T-cell (primary cell): ENCODE data around the gene PRDM10. TPM values are rescaled to one million over a fixed set of nuclear protein-coding genes. Genes with fewer than 3 reads are reported as not detected.
A peak's percentile ranks its signal among the peaks of the same experiment; 100 is the strongest.

ENCODE experiments used
- ATAC-seq, 4 experiments: fragments of 200-7000 bp in 3 of 4; fragments of 150-1000 bp in 1 of 4; cut with Tn5 transposase; replicated peaks in 1 of 4; 1 replicate in 3 of 4; 2 replicates in 1 of 4; pipeline ENCODE4 v1.10.0; 2021; ENCODE audit warnings: moderate library complexity in 3 of 4, mild to moderate bottlenecking in 2 of 4, moderate number of reproducible peaks in 1 of 4
- CTCF ChIA-PET, 2 donors: fragments of 300-600 bp; sonication (Branson Sonifier 250); formaldehyde crosslinking; loops; one replicate each; lab custom pipeline; 2022; ENCODE audit warnings: antibody characterized with exemption in 2 of 2; lab: Charles Lee
- POLR2A ChIA-PET, 2 donors: fragments of 300-600 bp; sonication (Branson Sonifier 250); formaldehyde crosslinking; loops; one replicate each; lab custom pipeline; 2022; ENCODE audit warnings: antibody characterized with exemption in 2 of 2; lab: Charles Lee
- DNase-seq, 35 experiments: peaks; one replicate each; pipeline versions ENCODE4 v3.0.0 to v3.0.0-alpha.2; 2013 to 2023
- H3K27ac ChIP-seq: one replicate; pipeline ENCODE4 v1.5.1; 2013; ENCODE audit warnings: low read length
- H3K27me3 ChIP-seq, 2 experiments: replicated peaks in 1 of 2; 1 replicate in 1 of 2; 2 replicates in 1 of 2; pipeline versions ENCODE4 v1.6.1 to v1.7.0; 2013; ENCODE audit warnings: low read length in 1 of 2, mixed read lengths in 1 of 2; ENCODE audit not compliant: control insufficient read depth in 2 of 2, insufficient read depth in 2 of 2; ENCODE audit errors: extremely low read depth in 1 of 2
- H3K36me3 ChIP-seq, 2 donors: 1 replicate in 1 of 2; 2 replicates in 1 of 2; pipeline versions ENCODE4 v1.6.1 to v1.7.0; 2013; ENCODE audit warnings: low read length in 1 of 2; ENCODE audit not compliant: control insufficient read depth in 2 of 2, insufficient read depth in 1 of 2; ENCODE audit errors: extremely low read depth in 1 of 2
- H3K4me1 ChIP-seq, 2 experiments: 1 replicate in 1 of 2; 2 replicates in 1 of 2; pipeline versions ENCODE4 v1.6.1 to v1.7.0; 2013; ENCODE audit warnings: low read length in 2 of 2, mixed read lengths in 1 of 2; ENCODE audit not compliant: insufficient read depth in 2 of 2, control insufficient read depth in 1 of 2; ENCODE audit errors: extremely low read depth in 1 of 2
- H3K4me3 ChIP-seq, 2 donors: 1 replicate in 1 of 2; 2 replicates in 1 of 2; pipeline versions ENCODE4 v1.5.1 to v1.7.0; 2013; ENCODE audit warnings: mild to moderate bottlenecking in 2 of 2, low read length in 1 of 2, moderate library complexity in 1 of 2; ENCODE audit not compliant: control insufficient read depth in 1 of 2; ENCODE audit errors: extremely low read depth in 1 of 2
- H3K9me3 ChIP-seq: 2 replicates; pipeline ENCODE4 v1.7.0; 2013
- H3K27ac Mint-ChIP-seq, 2 donors: one replicate each; pipeline ENCODE4 v1.8.0; 2020 to 2021; ENCODE audit warnings: mild to moderate bottlenecking in 2 of 2, mixed read lengths in 2 of 2
- H3K27me3 Mint-ChIP-seq, 2 donors: one replicate each; pipeline ENCODE4 v1.8.0; 2021 to 2022; ENCODE audit warnings: mixed read lengths in 2 of 2
- H3K36me3 Mint-ChIP-seq: one replicate; pipeline ENCODE4 v1.8.0; 2021; ENCODE audit warnings: mixed read lengths
- H3K4me1 Mint-ChIP-seq, 3 donors: one replicate each; pipeline ENCODE4 v1.8.0; 2020 to 2022; ENCODE audit warnings: mixed read lengths in 3 of 3, mild to moderate bottlenecking in 1 of 3
- H3K4me3 Mint-ChIP-seq, 3 donors: one replicate each; pipeline ENCODE4 v1.8.0; 2020 to 2022; ENCODE audit warnings: mild to moderate bottlenecking in 3 of 3, mixed read lengths in 3 of 3, moderate library complexity in 3 of 3
- H3K9me3 Mint-ChIP-seq, 3 donors: one replicate each; pipeline ENCODE4 v1.8.0; 2020 to 2022; ENCODE audit warnings: mixed read lengths in 3 of 3
- WGBS: methylation state at CpG from one replicate; pipeline ENCODE4 v1.1.5; 2013; ENCODE audit warnings: missing lambda C conversion rate; ENCODE audit not compliant: insufficient coverage; 5-methylcytosine and 5-hydroxymethylcytosine counted together
- total RNA-seq, 35 experiments: library from RNA in 6 of 35; stranded (reverse) in 6 of 35; fragments of 120-200 nt in 1 of 35; gene quantifications; one replicate each; pipeline versions ENCODE4 v1.2.1 to v1.2.4 and lab custom pipeline; 2013 to 2026

PRDM10 gene
- total RNA-seq, 5 donors from 2014 or later (not counting 1 experiment from before 2014, with no cell fraction given) = 10.0 to 15.6 (median 14.2) TPM

DNA sequence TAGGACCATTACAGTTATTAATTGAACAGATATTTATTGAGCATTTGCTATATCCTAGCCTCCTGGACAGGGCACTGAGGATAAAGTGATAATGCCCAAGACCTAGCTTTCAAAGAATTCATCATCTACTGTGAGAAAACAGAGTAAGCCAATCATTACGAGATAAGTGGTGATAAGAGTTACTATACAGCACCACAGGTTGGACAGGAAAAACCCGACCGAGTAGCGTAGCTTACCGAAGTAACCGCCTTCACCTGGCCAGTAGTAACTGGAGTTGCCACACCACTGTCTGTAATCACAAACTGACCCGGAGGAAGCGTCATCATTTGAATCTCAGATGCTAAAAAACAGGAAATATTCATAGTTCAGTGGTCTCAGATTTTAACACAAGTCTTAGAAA is 97.2 kb downstream of the PRDM10 start:
- 95% methylated on average over 7 of the region's 8 CpGs for WGBS
- Mint-ChIP-seq H3K27me3 (no peaks in the 10 kb centered on the region), H3K36me3 (peaks cover 48% of the 10 kb centered on the region), H3K9me3 (no peaks in the 10 kb centered on the region), H3K4me3 (no peak overlapping the region), H3K4me1 (no peaks in the 10 kb centered on the region), H3K27ac (no peak overlapping the region)
- peaks cover 11 to 31% of the 10 kb centered on the region in 2 donors for H3K36me3 ChIP-seq
- H3K4me3 ChIP-seq = no peak overlapping the region
- no peaks in the 10 kb centered on the region for H3K9me3 ChIP-seq
- DNase-seq (no peak), ATAC-seq (no peak)
- ChIA-PET CTCF (interaction anchor here in 1 of 2 donors (0.7 kb wide), 1 partner anchor 198 kb away, joined by 6 read pairs; no protein-coding TSS in a partner anchor), POLR2A (no interaction called here)
- H3K4me1 ChIP-seq = no peaks in the 10 kb centered on the region
- no peaks in the 10 kb centered on the region for H3K27me3 ChIP-seq
- no peak overlapping the region for H3K27ac ChIP-seq

DNA sequence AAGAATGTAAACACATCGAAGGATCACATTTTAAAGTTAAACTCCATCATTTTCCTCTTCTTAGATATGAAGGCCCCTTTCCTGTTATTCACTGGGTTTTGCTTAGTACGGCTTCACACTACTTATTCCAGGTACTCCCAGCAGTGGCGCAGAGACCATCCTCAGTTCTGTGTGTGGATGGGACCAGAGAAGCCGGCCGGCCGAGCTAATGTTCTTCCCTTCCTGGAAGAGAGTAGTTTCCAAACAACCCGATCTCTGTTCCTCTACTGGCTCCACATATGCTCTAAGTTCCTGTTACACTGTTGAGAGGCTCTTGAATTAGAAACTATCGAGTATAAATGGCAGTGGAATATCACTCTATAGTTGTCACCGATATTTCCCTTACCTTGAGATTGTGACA is 106.6 kb downstream of the PRDM10 start:
- H3K27me3 ChIP-seq = no peaks in the 10 kb centered on the region
- Mint-ChIP-seq H3K9me3 (no peaks in the 10 kb centered on the region), H3K36me3 (peaks cover 27% of the 10 kb centered on the region), H3K4me3 (peak overlapping the region; percentile 92 to 93 (median 93)), H3K4me1 (peaks cover 32 to 48% (median 42%) of the 10 kb centered on the region in 3 donors), H3K27ac (peak overlapping the region; percentile 81 to 87), H3K27me3 (no peaks in the 10 kb centered on the region)
- H3K4me1 ChIP-seq = peaks cover 11 to 19% of the 10 kb centered on the region in 2 experiments
- WGBS = 40% methylated on average over 1 of the region's 9 CpGs
- CTCF ChIA-PET = interaction anchor here in 1 of 2 donors (0.5 to 2.2 kb wide), 2 partner anchors 40 to 236 kb away, joined by 3 to 9 read pairs; no protein-coding TSS in a partner anchor
- peak overlapping the region; percentile 51 for H3K27ac ChIP-seq
- H3K9me3 ChIP-seq = no peaks in the 10 kb centered on the region
- POLR2A ChIA-PET = no interaction called here
- H3K4me3 ChIP-seq = peak overlapping the region; percentile 71 to 89
- DNase-seq (no peak), ATAC-seq (no peak)
- peaks cover 0 to 18% of the 10 kb centered on the region in 2 donors for H3K36me3 ChIP-seq

DNA sequence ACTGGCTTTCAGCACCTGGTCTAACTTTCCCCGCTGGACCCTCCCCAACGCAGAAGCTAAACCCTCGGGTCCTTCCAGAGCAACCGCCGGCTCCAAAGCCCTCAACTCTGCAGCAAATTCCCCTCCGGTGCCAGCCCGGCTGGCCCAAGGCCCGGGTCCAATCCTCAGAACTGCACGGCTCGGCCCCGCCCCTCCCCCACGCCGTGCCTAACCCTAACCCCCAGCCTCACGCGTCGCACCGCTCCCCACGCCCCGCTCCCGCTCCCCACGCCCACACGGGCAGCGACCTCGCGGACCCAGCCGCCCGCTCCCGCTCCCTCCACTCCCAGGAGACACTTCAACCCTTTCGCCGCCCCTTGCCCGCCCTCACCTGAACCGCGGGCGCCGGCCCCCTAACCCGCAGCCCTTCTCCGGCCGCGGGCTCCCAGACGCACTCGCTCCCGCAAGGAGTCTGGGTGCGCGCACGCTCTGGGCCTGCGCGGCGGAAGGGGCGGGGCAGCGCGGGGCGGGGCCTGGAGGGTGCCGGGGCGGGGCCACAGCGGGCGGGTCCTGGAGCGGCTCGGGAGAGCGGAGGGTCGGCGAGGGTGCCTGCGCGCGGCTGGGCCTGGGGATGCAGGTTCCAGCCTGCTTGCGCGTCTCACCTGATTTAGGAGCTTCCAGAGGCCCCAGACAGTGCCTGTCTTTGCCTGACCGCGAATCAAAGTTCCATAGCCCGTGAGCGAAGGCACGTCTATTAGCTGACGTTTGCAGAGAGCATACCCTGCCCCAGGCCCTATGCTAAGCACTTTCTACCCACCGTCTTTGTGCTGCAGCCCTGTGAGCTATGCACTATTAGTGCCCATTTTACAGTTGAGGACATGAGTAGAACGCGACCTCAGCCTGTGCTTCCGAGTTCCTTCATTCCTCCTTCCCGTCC is 107.3 kb downstream of the PRDM10 start, which contains the start of gene NFRKB:
Gene NFRKB, minus strand, starts transcription at position 453 of the 916 bp plus-strand sequence. CDS start 2,729 bp downstream, outside the sequence.
- 2% methylated on average over 76 of the region's 77 CpGs for WGBS
- no peaks in the 10 kb centered on the region for H3K9me3 Mint-ChIP-seq
- Histone ChIP-seq H3K27me3 (no peaks in the 10 kb centered on the region), H3K27ac (peak within 1 kb of the TSS; percentile 62), H3K9me3 (no peaks in the 10 kb centered on the region), H3K4me1 (peaks cover 11 to 19% of the 10 kb centered on the region in 2 experiments), H3K36me3 (peaks cover 0 to 22% of the 10 kb centered on the region in 2 donors), H3K4me3 (peak within 1 kb of the TSS; percentile 85 to 89)
- peak; percentile 67 to 91 (median 82) for DNase-seq
- H3K4me3 Mint-ChIP-seq = peak within 1 kb of the TSS; percentile 92 to 93 (median 93)
- POLR2A ChIA-PET = no interaction called here
- peak; percentile 96 to 98 (median 96) for ATAC-seq
- H3K27ac Mint-ChIP-seq = peak within 1 kb of the TSS; percentile 87 to 89
- H3K36me3 Mint-ChIP-seq = peaks cover 27% of the 10 kb centered on the region
- no peaks in the 10 kb centered on the region for H3K27me3 Mint-ChIP-seq
- peaks cover 32 to 50% (median 42%) of the 10 kb centered on the region in 3 donors for H3K4me1 Mint-ChIP-seq
- CTCF ChIA-PET = interaction anchor here in 1 of 2 donors (0.5 to 2.2 kb wide), 3 partner anchors 14 to 237 kb away, joined by 3 to 9 read pairs (median 3); no protein-coding TSS in a partner anchor

DNA sequence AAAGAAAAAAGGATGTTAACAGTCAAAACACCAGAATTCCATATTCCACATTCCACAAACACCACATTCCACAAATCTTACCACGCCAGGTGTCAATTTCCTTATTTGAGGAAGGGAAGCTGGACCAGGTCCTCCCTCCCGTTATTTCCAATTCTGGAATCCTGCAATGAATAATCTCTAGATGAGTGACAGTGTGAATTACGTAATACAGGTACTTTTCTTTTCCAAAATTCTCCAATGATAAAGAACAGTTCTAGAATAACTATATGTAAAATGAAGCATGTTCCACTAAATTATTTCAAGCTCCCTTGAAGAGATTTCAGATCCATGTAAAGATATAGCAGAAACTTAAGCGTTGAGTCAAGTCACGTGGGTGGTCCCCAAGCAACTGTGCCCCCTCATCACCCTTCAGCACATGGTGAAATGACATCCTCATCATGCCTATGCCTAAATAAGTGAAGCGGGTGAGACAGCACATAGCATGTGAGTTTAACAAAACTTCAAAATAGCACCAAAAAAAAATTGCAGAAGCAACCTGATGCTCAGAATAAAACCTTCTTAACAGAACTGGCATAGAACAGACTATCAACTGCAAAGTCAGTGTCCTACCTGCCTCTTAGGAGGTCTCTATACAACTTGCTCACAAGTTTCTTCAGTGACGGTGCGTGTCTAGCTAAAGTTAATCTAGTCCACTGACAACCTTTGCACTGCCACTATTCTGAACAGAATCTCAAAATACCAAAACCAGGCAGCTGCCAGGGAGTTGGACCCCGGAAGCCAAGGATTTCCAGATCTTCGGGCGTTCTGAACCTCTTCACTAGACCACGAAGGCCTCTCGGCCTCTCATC is 108.1 kb downstream of the PRDM10 start:
- Histone ChIP-seq H3K27me3 (no peaks in the 10 kb centered on the region), H3K4me1 (peaks cover 14 to 25% of the 10 kb centered on the region in 2 experiments), H3K9me3 (no peaks in the 10 kb centered on the region), H3K27ac (peak overlapping the region; percentile 62), H3K36me3 (peaks cover 0 to 27% of the 10 kb centered on the region in 2 donors), H3K4me3 (peak overlapping the region; percentile 85 to 89)
- H3K4me3 Mint-ChIP-seq = peak overlapping the region; percentile 92 to 93 (median 93)
- peak; percentile 1 to 18 (median 10) for ATAC-seq
- ChIA-PET POLR2A (interaction anchor here (0.5 to 0.9 kb wide), 3 partner anchors 135 to 238 kb away, joined by 3 to 6 read pairs (median 3); no protein-coding TSS in a partner anchor), CTCF (interaction anchor here in 1 of 2 donors (1.2 to 2.2 kb wide), 2 partner anchors 13 to 238 kb away, joined by 3 to 9 read pairs; no protein-coding TSS in a partner anchor)
- H3K27ac Mint-ChIP-seq = peak overlapping the region; percentile 87 to 89
- peak in 3 of 35 experiments; percentile 2 to 29 (median 4) for DNase-seq
- H3K27me3 Mint-ChIP-seq = no peaks in the 10 kb centered on the region
- WGBS = 8% methylated on average over 8 of the region's 13 CpGs
- H3K4me1 Mint-ChIP-seq = peaks cover 41 to 59% (median 49%) of the 10 kb centered on the region in 3 donors
- H3K9me3 Mint-ChIP-seq = no peaks in the 10 kb centered on the region
- H3K36me3 Mint-ChIP-seq = peaks cover 30% of the 10 kb centered on the region

DNA sequence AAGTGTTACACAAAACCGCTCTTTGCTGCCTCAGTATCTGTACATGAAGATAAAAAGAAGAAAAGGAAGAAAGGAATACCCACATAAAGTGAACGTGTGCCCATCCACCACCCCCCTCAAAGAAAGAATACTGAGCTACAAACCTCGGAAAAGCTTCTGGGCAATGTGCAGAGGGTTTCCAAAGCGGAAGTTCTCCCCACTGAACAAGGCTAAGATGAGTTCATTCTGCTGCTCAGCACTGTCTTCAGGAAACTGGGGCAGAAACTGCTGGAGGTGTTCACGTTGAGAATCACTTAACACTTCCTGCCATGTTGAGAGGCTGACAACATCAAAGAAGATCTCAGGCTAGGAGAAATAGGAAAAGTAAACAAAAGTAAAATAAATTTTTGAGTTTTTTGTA is 114.2 kb downstream of the PRDM10 start:
- peak overlapping the region; percentile 41 for H3K27ac ChIP-seq
- peak overlapping the region in 1 of 3 donors; percentile 36 for H3K4me3 Mint-ChIP-seq
- POLR2A ChIA-PET = no interaction called here
- no peak overlapping the region for H3K4me3 ChIP-seq
- no peaks in the 10 kb centered on the region for H3K27me3 Mint-ChIP-seq
- peak overlapping the region; percentile 79 to 90 for H3K27ac Mint-ChIP-seq
- H3K36me3 ChIP-seq = peaks cover 13 to 73% of the 10 kb centered on the region in 2 donors
- peak; percentile 83 to 99 (median 96) for ATAC-seq
- 17% methylated on average over 2 of the region's 5 CpGs for WGBS
- H3K9me3 Mint-ChIP-seq = no peaks in the 10 kb centered on the region
- DNase-seq = peak in 23 of 35 experiments; percentile 4 to 50 (median 17)
- no peaks in the 10 kb centered on the region for H3K27me3 ChIP-seq
- H3K4me1 ChIP-seq = peaks cover 14 to 15% of the 10 kb centered on the region in 2 experiments
- H3K4me1 Mint-ChIP-seq = peaks cover 45 to 51% (median 46%) of the 10 kb centered on the region in 3 donors
- H3K9me3 ChIP-seq = no peaks in the 10 kb centered on the region
- CTCF ChIA-PET = interaction anchor here in 1 of 2 donors (0.8 to 0.9 kb wide), 2 partner anchors 11 to 244 kb away, joined by 3 to 4 read pairs; no protein-coding TSS in a partner anchor
- peaks cover 75% of the 10 kb centered on the region for H3K36me3 Mint-ChIP-seq
